Measurements from ENCODE around the gene UAP1L1.

- TF ChIP-seq CTCF (IDR thresholded peaks at IDR 0.05 in 2 of 3, conservative IDR thresholded peaks at IDR 0.05 in 1 of 3; ENCODE audit: insufficient read depth in 2 of 3, low read depth in 1 of 3, low read length in 3 of 3) = no peak
- no peak for TF ChIP-seq SAFB (IDR thresholded peaks at IDR 0.05; ENCODE audit: borderline replicate concordance, low read depth, low read length)
- no peak for TF ChIP-seq SNIP1 (IDR thresholded peaks at IDR 0.05; ENCODE audit: low read depth)
- no peak for TF ChIP-seq ZNF232 (CRISPR knock-in tag; IDR thresholded peaks at IDR 0.05)
- no peak for TF ChIP-seq ZBTB17 (CRISPR knock-in tag; IDR thresholded peaks at IDR 0.05)
- no peak for TF ChIP-seq JUN (IDR thresholded peaks at IDR 0.05; ENCODE audit: borderline replicate concordance, low read depth, low read length)
- TF ChIP-seq JUN (CRISPR knock-in tag; IDR thresholded peaks at IDR 0.05; ENCODE audit: borderline replicate concordance) = no peak
- TF ChIP-seq SP1 (CRISPR knock-in tag; IDR thresholded peaks at IDR 0.05) = no peak
- no peak for TF ChIP-seq SOX6 (IDR thresholded peaks at IDR 0.05)
Measured at GRCh38 chr9:137078701-137079400, 1.5 kb downstream of the UAP1L1 start.

Data from K562 (cell line).